A673 (cell line): ENCODE results near the gene EXD3. TPM values are rescaled to one million over a fixed set of nuclear protein-coding genes. Genes with fewer than 3 reads are reported as not detected.

Source experiments
- BruUV-seq: library from RNA; stranded (reverse); fragments of 400-500 nt; replicated peaks from 2 replicates; lab custom pipeline; 2021; lab: Mats Ljungman, UMichigan
- CTCF ChIA-PET: fragments of 300-600 bp; sonication (Branson Sonifier 250); formaldehyde crosslinking; loops from one replicate; lab custom pipeline; 2022; ENCODE audit warnings: antibody characterized with exemption; lab: Charles Lee
- POLR2A ChIA-PET: fragments of 300-600 bp; sonication (Branson Sonifier 250); formaldehyde crosslinking; loops from one replicate; lab custom pipeline; 2022; ENCODE audit warnings: antibody characterized with exemption; ENCODE audit not compliant: low non-redundant PET; lab: Charles Lee
- DNase-seq: peaks from one replicate; pipeline ENCODE4 v3.0.0-alpha.2; 2015; ENCODE audit warnings: low spot score
- H3K27ac ChIP-seq: fragments of 200-600 bp; sonication (generic); 2 replicates; pipeline ENCODE4 v1.5.1; 2016; ENCODE audit warnings: mixed run types, low read depth, mild to moderate bottlenecking, mixed read lengths, antibody characterized with exemption, low read length; ENCODE audit not compliant: poor library complexity, severe bottlenecking
- H3K27me3 ChIP-seq: fragments of 200-600 bp; sonication (generic); replicated peaks from 2 replicates; pipeline ENCODE4 v1.6.1; 2017; ENCODE audit warnings: mixed run types, low read depth, mild to moderate bottlenecking, mixed read lengths, antibody characterized with exemption, low read length; ENCODE audit not compliant: insufficient read depth, poor library complexity
- H3K36me3 ChIP-seq: fragments of 200-600 bp; sonication (generic); 2 replicates; pipeline ENCODE4 v1.6.1; 2016; ENCODE audit warnings: mixed run types, mild to moderate bottlenecking, mixed read lengths, antibody characterized with exemption, low read length; ENCODE audit not compliant: insufficient read depth, poor library complexity, severe bottlenecking
- H3K4me1 ChIP-seq: fragments of 200-600 bp; sonication (generic); 2 replicates; pipeline ENCODE4 v1.6.1; 2017; ENCODE audit warnings: mixed run types, mild to moderate bottlenecking, mixed read lengths, antibody characterized with exemption, low read length; ENCODE audit not compliant: insufficient read depth, poor library complexity, severe bottlenecking
- H3K4me3 ChIP-seq: fragments of 200-600 bp; sonication (generic); 2 replicates; pipeline ENCODE4 v1.5.1; 2016; ENCODE audit warnings: low read depth, mixed run types, mild to moderate bottlenecking, mixed read lengths, low read length; ENCODE audit not compliant: poor library complexity, severe bottlenecking
- H3K9me3 ChIP-seq: fragments of 200-600 bp; sonication (generic); 2 replicates; pipeline ENCODE4 v1.6.1; 2016; ENCODE audit warnings: mixed run types, low read depth, mild to moderate bottlenecking, mixed read lengths, antibody characterized with exemption, low read length; ENCODE audit not compliant: poor library complexity, severe bottlenecking
- CTCF ChIP-seq: fragments of 300-800, 200-600 bp; sonication (generic); conservative IDR thresholded peaks from 2 replicates; pipeline ENCODE4 v1.5.1; 2017; ENCODE audit warnings: low read depth, mild to moderate bottlenecking, antibody characterized with exemption, low read length, moderate library complexity, mixed read lengths
- EZH2 ChIP-seq: fragments of 200-600 bp; sonication (generic); IDR thresholded peaks from 2 replicates; pipeline ENCODE4 v1.6.1; 2017; ENCODE audit warnings: borderline replicate concordance, low read depth, mild to moderate bottlenecking, mixed read lengths, antibody characterized with exemption, low read length; ENCODE audit not compliant: poor library complexity, severe bottlenecking
- intact Hi-C: fragments of 100-400 bp; cut with micrococcal nuclease; formaldehyde crosslinking; loops from one replicate; pipeline ENCODE4 v1.10.0; 2022; ENCODE audit not compliant: unreplicated experiment
- total RNA-seq: library from RNA; stranded (reverse); gene quantifications from 2 replicates; pipeline ENCODE4 v1.2.3, GENCODE V29; 2021

The EXD3 gene
- total RNA-seq, 1 experiment from 2014 or later = 6.3 TPM

- CTCF ChIA-PET = interaction anchor here (0.8 kb wide), 1 partner anchor 50 kb away, joined by 4 read pairs; the partner anchor contains the start of genes EXD3 and NOXA1
- H3K4me3 ChIP-seq = no peak overlapping the region
- POLR2A ChIA-PET = no interaction called here
- intact Hi-C loops = no loop called here
- TF ChIP-seq EZH2 (no peak), CTCF (no peak)
- H3K4me1 ChIP-seq = no peaks in the 10 kb centered on the region
- no peaks in the 10 kb centered on the region for H3K36me3 ChIP-seq
- no peak for DNase-seq
- no TSS peak for BruUV-seq
- H3K27ac ChIP-seq = no peak overlapping the region
- no peaks in the 10 kb centered on the region for H3K27me3 ChIP-seq
- H3K9me3 ChIP-seq = no peaks in the 10 kb centered on the region
Measured at GRCh38 chr9:137372693-137373610, 50.0 kb downstream of the EXD3 start.

GRCh38 chr9:137371946-137372651 lies 50.9 kb downstream of the EXD3 start:
- no peak overlapping the region for H3K4me3 ChIP-seq
- BruUV-seq = no TSS peak
- POLR2A ChIA-PET = no interaction called here
- intact Hi-C loops = no loop called here
- H3K27ac ChIP-seq = no peak overlapping the region
- DNase-seq = no peak
- H3K4me1 ChIP-seq = no peaks in the 10 kb centered on the region
- no peaks in the 10 kb centered on the region for H3K9me3 ChIP-seq
- no peaks in the 10 kb centered on the region for H3K27me3 ChIP-seq
- CTCF ChIA-PET = no interaction called here
- H3K36me3 ChIP-seq = no peaks in the 10 kb centered on the region
- TF ChIP-seq CTCF (no peak), EZH2 (no peak)

GRCh38 chr9:137371521-137371941 lies 51.4 kb downstream of the EXD3 start:
- Histone ChIP-seq H3K4me3 (no peak overlapping the region), H3K36me3 (no peaks in the 10 kb centered on the region), H3K27me3 (no peaks in the 10 kb centered on the region), H3K4me1 (no peaks in the 10 kb centered on the region), H3K9me3 (no peaks in the 10 kb centered on the region), H3K27ac (no peak overlapping the region)
- BruUV-seq = no TSS peak
- POLR2A ChIA-PET = no interaction called here
- TF ChIP-seq EZH2 (no peak), CTCF (no peak)
- CTCF ChIA-PET = no interaction called here
- DNase-seq = no peak
- intact Hi-C loops = no loop called here
